AG09309 (cell line): Measurements from ENCODE around the gene TRIM10.

ENCODE experiments used
- DNase-seq: peaks from one replicate; pipeline ENCODE4 v3.0.0-alpha.2; 2010; ENCODE audit warnings: low read depth
- H3K4me3 ChIP-seq: 2 replicates; pipeline ENCODE4 v1.5.1; 2011; ENCODE audit warnings: mild to moderate bottlenecking, low read depth, low read length, moderate library complexity; ENCODE audit not compliant: control insufficient read depth
- TF ChIP-seq, protein P1 (sequence below): IDR thresholded peaks from 2 replicates; pipeline ENCODE4 v1.5.1; 2011; ENCODE audit warnings: mild to moderate bottlenecking, low read depth, low read length, inconsistent platforms; ENCODE audit not compliant: insufficient read depth, control insufficient read depth; ENCODE audit errors: missing control alignments

TRIM10 gene

DNA sequence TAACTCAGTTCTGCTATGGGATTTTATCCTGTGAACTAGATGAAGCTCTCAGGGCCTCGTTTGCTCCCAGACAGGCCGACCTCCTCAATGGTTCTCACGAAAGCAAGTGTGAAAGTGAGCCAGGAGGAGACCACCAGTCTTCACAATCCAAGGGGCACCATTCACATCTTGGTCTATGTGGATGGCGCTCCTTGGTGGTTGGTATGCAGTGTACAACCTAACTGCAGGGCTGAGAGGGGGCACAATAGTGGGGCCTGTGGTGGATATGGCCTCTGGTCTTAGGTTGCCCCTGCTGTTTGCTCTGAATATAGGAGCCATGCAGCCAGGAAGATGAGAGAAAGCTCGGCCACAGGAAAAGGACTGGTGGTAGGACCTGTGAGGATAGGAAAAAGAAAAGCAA, 27.5 kb upstream of the TRIM10 start:
- TF ChIP-seq, protein P1, sequence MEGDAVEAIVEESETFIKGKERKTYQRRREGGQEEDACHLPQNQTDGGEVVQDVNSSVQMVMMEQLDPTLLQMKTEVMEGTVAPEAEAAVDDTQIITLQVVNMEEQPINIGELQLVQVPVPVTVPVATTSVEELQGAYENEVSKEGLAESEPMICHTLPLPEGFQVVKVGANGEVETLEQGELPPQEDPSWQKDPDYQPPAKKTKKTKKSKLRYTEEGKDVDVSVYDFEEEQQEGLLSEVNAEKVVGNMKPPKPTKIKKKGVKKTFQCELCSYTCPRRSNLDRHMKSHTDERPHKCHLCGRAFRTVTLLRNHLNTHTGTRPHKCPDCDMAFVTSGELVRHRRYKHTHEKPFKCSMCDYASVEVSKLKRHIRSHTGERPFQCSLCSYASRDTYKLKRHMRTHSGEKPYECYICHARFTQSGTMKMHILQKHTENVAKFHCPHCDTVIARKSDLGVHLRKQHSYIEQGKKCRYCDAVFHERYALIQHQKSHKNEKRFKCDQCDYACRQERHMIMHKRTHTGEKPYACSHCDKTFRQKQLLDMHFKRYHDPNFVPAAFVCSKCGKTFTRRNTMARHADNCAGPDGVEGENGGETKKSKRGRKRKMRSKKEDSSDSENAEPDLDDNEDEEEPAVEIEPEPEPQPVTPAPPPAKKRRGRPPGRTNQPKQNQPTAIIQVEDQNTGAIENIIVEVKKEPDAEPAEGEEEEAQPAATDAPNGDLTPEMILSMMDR: no peak
- no peak for DNase-seq
- H3K4me3 ChIP-seq: no peak overlapping the region

DNA sequence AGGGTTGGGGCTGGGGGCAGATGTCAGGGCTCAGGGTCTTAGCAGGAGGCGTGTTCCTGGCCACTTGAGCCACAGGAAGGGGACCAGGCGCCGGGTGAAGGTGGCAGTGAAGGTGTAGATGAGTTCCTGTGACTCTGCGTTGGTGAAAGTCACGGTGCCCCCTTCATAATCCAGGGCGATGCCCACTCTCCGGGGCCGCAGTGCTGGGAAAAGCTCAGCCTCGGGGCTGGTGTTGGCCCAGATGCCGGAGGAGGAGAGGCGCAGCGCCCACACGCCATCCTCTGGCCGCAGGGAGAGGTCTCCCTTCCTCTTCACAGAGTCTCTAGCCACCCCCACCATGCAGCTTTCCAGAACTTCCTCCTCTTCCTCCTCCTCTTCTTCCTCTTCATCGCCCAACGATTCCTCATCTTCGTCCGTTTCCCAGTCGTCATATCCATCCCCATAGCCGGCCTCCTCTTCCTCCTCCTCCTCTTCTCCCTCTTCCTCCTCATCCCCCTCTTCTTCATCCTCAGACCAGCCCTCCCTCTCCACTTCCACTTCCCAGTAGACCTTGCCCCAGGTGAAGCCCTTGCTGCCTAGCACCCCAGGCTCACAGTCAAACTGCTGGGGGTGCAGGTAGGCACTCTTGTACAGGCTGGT, 25.0 kb upstream of the TRIM10 start:
- no peak for DNase-seq
- TF ChIP-seq, protein P1: no peak
- H3K4me3 ChIP-seq: no peak overlapping the region

DNA sequence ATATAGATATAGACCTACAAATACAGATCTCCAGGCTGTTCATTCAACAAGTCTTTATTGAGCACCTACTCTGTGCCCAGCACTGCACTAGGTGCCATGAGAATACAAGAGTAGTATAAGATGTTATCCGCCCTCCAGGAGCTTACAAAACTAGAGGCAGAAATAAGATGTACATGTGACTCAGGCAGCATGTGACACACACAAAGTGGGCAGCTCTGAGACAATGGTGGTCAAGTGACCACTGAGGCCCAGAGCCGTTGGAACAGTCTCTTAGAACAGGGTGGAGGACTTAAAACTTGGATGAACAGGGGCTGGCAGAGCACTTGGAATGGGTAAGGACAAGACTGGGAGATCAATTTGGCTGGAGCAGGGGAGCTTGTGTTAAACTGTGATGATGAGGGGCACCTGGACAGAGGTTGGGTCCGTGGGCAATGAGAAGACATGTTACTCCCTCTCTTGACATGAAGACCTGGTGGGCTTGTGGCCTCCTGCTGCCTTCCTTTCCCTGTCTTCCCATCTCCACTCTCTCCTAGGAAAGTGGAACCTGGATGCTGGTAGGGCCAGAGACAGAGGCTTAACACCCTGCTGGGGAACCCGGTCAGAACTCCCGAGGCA, 23.5 kb upstream of the TRIM10 start:
- TF ChIP-seq, protein P1: no peak
- no peak overlapping the region for H3K4me3 ChIP-seq
- DNase-seq: no peak

DNA sequence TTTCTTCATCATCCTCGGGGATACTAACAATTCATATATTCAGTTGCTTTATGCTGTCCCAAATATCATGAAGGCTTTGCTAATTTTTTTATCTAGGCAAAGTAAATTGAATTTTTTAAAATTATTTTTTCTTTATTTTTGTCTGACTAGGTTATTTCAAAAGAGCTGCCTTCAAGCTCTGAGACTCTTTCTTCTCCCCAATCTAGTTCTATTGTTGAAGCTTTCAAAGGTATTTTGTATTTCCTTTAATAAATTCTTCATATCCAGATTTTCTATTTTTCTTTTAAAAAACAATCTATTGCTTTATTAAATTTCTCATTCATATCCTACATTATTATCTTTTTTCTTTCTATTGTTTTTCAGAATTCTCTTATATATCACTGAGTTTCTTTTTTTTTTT, 19.1 kb upstream of the TRIM10 start:
- TF ChIP-seq, protein P1: no peak
- DNase-seq: no peak
- no peak overlapping the region for H3K4me3 ChIP-seq

DNA sequence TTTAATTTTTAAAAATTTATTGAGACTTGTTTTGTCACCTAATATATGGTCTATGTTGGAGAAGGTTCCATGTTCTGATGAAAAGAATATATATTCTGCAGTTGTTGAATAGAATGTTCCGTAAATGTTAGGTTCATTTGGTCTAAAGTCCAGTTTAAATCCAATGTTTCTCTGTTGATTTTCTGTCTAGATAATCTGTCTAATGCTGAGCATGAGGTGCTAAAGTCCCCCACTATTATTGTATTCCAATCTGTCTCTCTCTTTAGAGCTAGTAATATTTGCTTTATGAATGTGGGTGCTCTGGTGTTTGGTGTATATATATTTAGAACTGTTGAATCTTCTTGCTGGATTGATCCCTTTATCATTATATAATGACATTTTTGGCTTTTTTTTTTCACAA, 17.8 kb upstream of the TRIM10 start:
- no peak overlapping the region for H3K4me3 ChIP-seq
- TF ChIP-seq, protein P1: no peak
- no peak for DNase-seq

DNA sequence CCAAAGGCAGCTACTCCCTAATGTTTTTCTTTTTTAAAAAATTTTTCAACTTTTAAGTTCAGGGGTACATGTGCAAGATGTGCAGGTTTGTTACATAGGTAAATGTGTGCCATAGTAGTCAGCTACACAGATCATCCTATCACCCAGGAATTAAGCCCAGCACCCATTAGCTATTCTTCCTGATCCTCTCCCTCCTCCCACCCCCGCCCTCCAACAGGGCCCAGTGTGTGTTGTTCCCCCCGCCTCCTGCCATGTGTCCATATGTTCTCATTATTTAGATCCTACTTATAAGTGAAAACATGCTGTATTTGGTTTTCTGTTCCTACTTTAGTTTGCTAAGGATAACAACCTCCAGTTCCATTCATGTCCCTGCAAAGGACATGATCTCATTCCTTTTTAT, 14.8 kb upstream of the TRIM10 start:
- no peak for DNase-seq
- TF ChIP-seq, protein P1: no peak
- no peak overlapping the region for H3K4me3 ChIP-seq
